Measurements from ENCODE around the gene STX8. TPM values are rescaled to one million over a fixed set of nuclear protein-coding genes. Genes with fewer than 3 reads are reported as not detected.

The STX8 gene
- total RNA-seq, 1 experiment from 2014 or later = 49.0 TPM

GRCh38 chr17:9467518-9467917 is 108.1 kb downstream of the STX8 start:
- no peaks in the 10 kb centered on the region for H3K4me1 Mint-ChIP-seq (ENCODE audit: insufficient read depth, unreplicated experiment)
- intact Hi-C loops (cut with micrococcal nuclease) = no loop called here
- no peaks in the 10 kb centered on the region for H3K27me3 Mint-ChIP-seq (ENCODE audit: insufficient read depth, unreplicated experiment)
- CTCF ChIA-PET = interaction anchor here (0.5 to 0.6 kb wide), 3 partner anchors 24 to 513 kb away, joined by 3 read pairs; no protein-coding TSS in a partner anchor
- TF ChIP-seq CTCF (IDR thresholded peaks at IDR 0.05; ENCODE audit: unreplicated experiment) = no peak
- POLR2A ChIA-PET = no interaction called here
- BruUV-seq (replicated peaks) = no TSS peak
- H3K4me3 Mint-ChIP-seq (ENCODE audit: unreplicated experiment) = no peak overlapping the region
- DNase-seq (ENCODE audit: unreplicated experiment) = no peak
- no peaks in the 10 kb centered on the region for H3K9me3 Mint-ChIP-seq (ENCODE audit: unreplicated experiment)
- no peak overlapping the region for H3K27ac Mint-ChIP-seq (ENCODE audit: low read depth, unreplicated experiment)
- no peaks in the 10 kb centered on the region for H3K36me3 Mint-ChIP-seq (ENCODE audit: insufficient read depth, unreplicated experiment)

DNA sequence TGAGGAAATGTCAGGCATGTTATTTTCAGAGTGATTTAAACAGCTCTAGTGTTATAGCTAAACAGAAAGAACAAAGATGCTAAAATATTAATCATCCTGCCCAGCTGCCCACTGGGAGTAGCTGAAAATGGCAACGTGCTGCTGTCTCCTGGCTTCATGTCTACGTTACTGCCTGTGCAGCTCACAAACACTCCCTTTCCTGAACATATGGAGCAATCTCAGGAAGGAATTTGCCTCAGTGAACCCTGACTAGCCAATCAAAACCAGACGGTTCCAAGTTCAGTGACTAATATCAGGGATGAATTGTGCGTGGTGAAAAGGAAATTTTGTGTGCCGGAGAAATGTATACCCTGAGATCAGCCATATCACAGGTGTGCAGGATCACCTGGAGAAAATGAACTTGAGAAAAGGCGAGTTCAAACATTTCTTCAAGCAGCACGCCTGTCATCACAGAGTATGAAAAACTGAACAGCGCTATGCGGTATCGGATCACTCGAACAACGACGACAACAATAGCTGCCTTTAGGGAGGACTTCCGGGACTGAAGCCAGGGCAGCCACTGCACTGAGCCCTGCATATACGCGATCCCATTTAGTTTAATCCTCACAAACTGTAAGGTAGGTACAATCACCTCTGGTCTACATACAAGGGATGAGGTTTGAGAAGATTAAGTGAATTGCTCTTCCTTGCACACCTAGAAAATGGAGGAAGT is 110.3 kb downstream of the STX8 start:
- CTCF ChIA-PET = interaction anchor here (1.0 kb wide), 1 partner anchor 1152 kb away, joined by 3 read pairs; no protein-coding TSS in a partner anchor
- H3K4me1 Mint-ChIP-seq (ENCODE audit: insufficient read depth, unreplicated experiment) = no peaks in the 10 kb centered on the region
- peak; percentile 29 for DNase-seq (ENCODE audit: unreplicated experiment)
- no peaks in the 10 kb centered on the region for H3K27me3 Mint-ChIP-seq (ENCODE audit: insufficient read depth, unreplicated experiment)
- H3K36me3 Mint-ChIP-seq (ENCODE audit: insufficient read depth, unreplicated experiment) = no peaks in the 10 kb centered on the region
- POLR2A ChIA-PET = no interaction called here
- H3K27ac Mint-ChIP-seq (ENCODE audit: low read depth, unreplicated experiment) = no peak overlapping the region
- H3K4me3 Mint-ChIP-seq (ENCODE audit: unreplicated experiment) = no peak overlapping the region
- BruUV-seq (replicated peaks) = no TSS peak
- intact Hi-C loops (cut with micrococcal nuclease) = no loop called here
- TF ChIP-seq CTCF (IDR thresholded peaks at IDR 0.05; ENCODE audit: unreplicated experiment) = no peak
- no peaks in the 10 kb centered on the region for H3K9me3 Mint-ChIP-seq (ENCODE audit: unreplicated experiment)

- no peak overlapping the region for H3K27ac Mint-ChIP-seq (ENCODE audit: low read depth, unreplicated experiment)
- H3K4me1 Mint-ChIP-seq (ENCODE audit: insufficient read depth, unreplicated experiment) = no peaks in the 10 kb centered on the region
- H3K36me3 Mint-ChIP-seq (ENCODE audit: insufficient read depth, unreplicated experiment) = no peaks in the 10 kb centered on the region
- intact Hi-C loops (cut with micrococcal nuclease) = no loop called here
- BruUV-seq (replicated peaks) = no TSS peak
- H3K4me3 Mint-ChIP-seq (ENCODE audit: unreplicated experiment) = no peak overlapping the region
- no peak for DNase-seq (ENCODE audit: unreplicated experiment)
- TF ChIP-seq CTCF (IDR thresholded peaks at IDR 0.05; ENCODE audit: unreplicated experiment) = no peak
- POLR2A ChIA-PET = no interaction called here
- H3K9me3 Mint-ChIP-seq (ENCODE audit: unreplicated experiment) = peaks cover 7% of the 10 kb centered on the region
- no peaks in the 10 kb centered on the region for H3K27me3 Mint-ChIP-seq (ENCODE audit: insufficient read depth, unreplicated experiment)
- CTCF ChIA-PET = no interaction called here
Measured at GRCh38 chr17:9457005-9457404, 118.6 kb downstream of the STX8 start.

DNA sequence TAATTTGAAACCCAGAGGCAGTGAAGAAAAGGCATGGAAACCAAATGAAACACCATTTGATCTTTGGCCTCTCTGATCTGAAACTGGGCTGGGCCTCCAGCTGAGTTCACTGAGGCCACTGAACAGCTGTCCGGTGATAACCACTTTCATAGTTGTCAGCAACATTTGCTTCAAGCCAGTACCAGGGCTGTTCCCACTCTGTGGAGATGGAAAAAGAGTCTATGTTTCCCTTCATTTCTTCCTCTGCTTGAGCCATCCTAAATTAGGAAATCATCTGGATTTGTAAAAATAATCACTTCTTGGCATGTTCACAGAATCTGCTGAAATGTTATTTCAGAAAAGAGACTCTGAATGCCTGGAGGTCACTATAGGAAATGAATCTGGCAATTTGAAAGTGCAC is 119.3 kb downstream of the STX8 start:
- no peak for TF ChIP-seq CTCF (IDR thresholded peaks at IDR 0.05; ENCODE audit: unreplicated experiment)
- BruUV-seq (replicated peaks) = no TSS peak
- Mint-ChIP-seq H3K4me3 (ENCODE audit: unreplicated experiment) (no peak overlapping the region), H3K4me1 (ENCODE audit: insufficient read depth, unreplicated experiment) (no peaks in the 10 kb centered on the region), H3K9me3 (ENCODE audit: unreplicated experiment) (peaks cover 7% of the 10 kb centered on the region), H3K36me3 (ENCODE audit: insufficient read depth, unreplicated experiment) (no peaks in the 10 kb centered on the region), H3K27ac (ENCODE audit: low read depth, unreplicated experiment) (no peak overlapping the region), H3K27me3 (ENCODE audit: insufficient read depth, unreplicated experiment) (no peaks in the 10 kb centered on the region)
- intact Hi-C loops (cut with micrococcal nuclease) = no loop called here
- ChIA-PET POLR2A (no interaction called here), CTCF (no interaction called here)
- DNase-seq (ENCODE audit: unreplicated experiment) = no peak

All from MCF 10A (cell line).